ENCODE data around the gene AKNAD1.

GRCh38 chr1:108823632-108824031 lies 33.3 kb downstream of the AKNAD1 start:
- TF ChIP-seq POLR2A (IDR thresholded peaks at IDR 0.05; ENCODE audit: extremely low read depth, insufficient read length) (no peak), CTCF (IDR thresholded peaks at IDR 0.05; ENCODE audit: low read depth, low read length) (no peak)
